ENCODE results near the gene C12orf76. TPM values are rescaled to one million over a fixed set of nuclear protein-coding genes. Genes with fewer than 3 reads are reported as not detected.

C12orf76 gene
- total RNA-seq, 1 experiment from 2014 or later = 18.3 TPM

DNA sequence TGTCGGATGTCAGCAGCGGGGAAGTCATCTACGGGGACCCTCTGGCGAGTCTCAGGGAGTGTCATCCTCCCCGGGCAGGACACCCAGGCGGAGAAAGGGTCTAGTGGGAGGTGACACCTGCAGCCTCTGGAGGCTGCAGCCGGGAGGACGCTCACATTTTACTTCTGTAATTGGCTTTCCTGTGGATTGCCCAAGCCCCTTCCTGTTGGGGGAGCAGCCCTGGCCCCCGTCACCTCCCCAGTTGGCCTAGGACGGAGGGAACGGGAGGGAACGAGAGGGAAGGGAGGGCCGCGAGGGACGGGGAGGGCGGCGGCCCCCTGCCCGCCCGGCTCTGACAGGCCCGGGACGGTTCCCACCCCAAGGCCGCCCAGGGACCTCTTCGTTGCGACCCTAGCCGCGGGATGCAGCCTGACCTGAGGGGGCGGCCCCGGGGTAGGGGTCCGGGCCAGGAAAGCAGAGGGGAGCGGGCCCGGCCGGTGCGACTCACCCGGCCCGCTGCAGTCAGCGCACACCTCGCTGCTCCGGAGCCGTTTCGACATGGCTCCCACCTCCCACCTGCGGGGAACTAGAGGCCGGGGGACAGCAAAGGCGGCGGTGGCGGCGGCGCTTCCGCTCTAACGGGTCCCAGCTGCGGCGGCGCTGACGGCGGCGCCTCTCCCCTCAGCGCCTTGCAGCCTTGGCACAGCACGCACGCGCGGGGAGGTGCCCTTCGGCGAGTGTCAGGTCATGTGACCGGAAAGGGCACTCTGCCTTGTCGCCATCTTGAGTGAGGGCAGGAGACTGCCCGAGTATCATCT is 52.4 kb downstream of the C12orf76 start, which contains the start of gene GIT2 (continued):
- TF ChIP-seq, protein P1, sequence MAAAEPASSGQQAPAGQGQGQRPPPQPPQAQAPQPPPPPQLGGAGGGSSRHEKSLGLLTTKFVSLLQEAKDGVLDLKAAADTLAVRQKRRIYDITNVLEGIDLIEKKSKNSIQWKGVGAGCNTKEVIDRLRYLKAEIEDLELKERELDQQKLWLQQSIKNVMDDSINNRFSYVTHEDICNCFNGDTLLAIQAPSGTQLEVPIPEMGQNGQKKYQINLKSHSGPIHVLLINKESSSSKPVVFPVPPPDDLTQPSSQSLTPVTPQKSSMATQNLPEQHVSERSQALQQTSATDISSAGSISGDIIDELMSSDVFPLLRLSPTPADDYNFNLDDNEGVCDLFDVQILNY (CRISPR knock-in tag; IDR thresholded peaks at IDR 0.05) = no peak; the same call in 1 of the 2 replicates
- TF ChIP-seq TEAD4 (CRISPR knock-in tag; IDR thresholded peaks at IDR 0.05) = no peak
- TF ChIP-seq MXD4 (CRISPR knock-in tag; IDR thresholded peaks at IDR 0.05; ENCODE audit: borderline replicate concordance) = no peak
- no peak for TF ChIP-seq ZNF219 (CRISPR knock-in tag; IDR thresholded peaks at IDR 0.05; ENCODE audit: borderline replicate concordance)
- TF ChIP-seq GABPB1 (CRISPR knock-in tag; IDR thresholded peaks at IDR 0.05) = 0 out of 2 replicates have a peak, but pooled peaks have one; percentile 53
- TF ChIP-seq, protein P2, sequence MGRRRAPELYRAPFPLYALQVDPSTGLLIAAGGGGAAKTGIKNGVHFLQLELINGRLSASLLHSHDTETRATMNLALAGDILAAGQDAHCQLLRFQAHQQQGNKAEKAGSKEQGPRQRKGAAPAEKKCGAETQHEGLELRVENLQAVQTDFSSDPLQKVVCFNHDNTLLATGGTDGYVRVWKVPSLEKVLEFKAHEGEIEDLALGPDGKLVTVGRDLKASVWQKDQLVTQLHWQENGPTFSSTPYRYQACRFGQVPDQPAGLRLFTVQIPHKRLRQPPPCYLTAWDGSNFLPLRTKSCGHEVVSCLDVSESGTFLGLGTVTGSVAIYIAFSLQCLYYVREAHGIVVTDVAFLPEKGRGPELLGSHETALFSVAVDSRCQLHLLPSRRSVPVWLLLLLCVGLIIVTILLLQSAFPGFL (CRISPR knock-in tag; IDR thresholded peaks at IDR 0.05; ENCODE audit: borderline replicate concordance) = no peak
- no peak for TF ChIP-seq ZBTB21 (CRISPR knock-in tag; IDR thresholded peaks at IDR 0.05; ENCODE audit: borderline replicate concordance)
- TF ChIP-seq, protein P3, sequence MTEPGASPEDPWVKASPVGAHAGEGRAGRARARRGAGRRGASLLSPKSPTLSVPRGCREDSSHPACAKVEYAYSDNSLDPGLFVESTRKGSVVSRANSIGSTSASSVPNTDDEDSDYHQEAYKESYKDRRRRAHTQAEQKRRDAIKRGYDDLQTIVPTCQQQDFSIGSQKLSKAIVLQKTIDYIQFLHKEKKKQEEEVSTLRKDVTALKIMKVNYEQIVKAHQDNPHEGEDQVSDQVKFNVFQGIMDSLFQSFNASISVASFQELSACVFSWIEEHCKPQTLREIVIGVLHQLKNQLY (CRISPR knock-in tag; IDR thresholded peaks at IDR 0.05) = no peak
- TF ChIP-seq, protein P4, sequence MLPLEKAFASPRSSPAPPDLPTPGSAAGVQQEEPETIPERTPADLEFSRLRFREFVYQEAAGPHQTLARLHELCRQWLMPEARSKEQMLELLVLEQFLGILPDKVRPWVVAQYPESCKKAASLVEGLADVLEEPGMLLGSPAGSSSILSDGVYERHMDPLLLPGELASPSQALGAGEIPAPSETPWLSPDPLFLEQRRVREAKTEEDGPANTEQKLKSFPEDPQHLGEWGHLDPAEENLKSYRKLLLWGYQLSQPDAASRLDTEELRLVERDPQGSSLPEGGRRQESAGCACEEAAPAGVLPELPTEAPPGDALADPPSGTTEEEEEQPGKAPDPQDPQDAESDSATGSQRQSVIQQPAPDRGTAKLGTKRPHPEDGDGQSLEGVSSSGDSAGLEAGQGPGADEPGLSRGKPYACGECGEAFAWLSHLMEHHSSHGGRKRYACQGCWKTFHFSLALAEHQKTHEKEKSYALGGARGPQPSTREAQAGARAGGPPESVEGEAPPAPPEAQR (CRISPR knock-in tag; IDR thresholded peaks at IDR 0.05) = no peak
- TF ChIP-seq, protein P5, sequence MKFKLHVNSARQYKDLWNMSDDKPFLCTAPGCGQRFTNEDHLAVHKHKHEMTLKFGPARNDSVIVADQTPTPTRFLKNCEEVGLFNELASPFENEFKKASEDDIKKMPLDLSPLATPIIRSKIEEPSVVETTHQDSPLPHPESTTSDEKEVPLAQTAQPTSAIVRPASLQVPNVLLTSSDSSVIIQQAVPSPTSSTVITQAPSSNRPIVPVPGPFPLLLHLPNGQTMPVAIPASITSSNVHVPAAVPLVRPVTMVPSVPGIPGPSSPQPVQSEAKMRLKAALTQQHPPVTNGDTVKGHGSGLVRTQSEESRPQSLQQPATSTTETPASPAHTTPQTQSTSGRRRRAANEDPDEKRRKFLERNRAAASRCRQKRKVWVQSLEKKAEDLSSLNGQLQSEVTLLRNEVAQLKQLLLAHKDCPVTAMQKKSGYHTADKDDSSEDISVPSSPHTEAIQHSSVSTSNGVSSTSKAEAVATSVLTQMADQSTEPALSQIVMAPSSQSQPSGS (CRISPR knock-in tag; IDR thresholded peaks at IDR 0.05; ENCODE audit: borderline replicate concordance, low read depth) = no peak

DNA sequence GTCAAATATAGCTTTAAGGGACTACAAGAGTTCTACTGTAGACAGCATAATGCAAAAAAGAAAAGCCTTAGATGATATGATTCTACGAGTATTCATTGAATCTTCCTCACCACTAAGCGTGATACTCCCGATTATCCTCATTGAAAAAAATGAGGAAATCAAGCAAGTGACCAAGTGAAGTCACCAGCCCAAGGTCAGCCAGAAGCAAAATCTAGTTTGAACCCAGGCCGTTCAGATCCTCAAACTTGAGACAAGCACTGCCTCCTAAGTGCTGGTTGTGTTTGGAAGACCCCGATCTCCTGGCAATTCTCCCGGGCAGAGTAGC is 53.0 kb downstream of the C12orf76 start:
- Mint-ChIP-seq H3K36me3 (no peaks in the 10 kb centered on the region; the same call in 1 of the 2 replicates), H3K9me3 (no peaks in the 10 kb centered on the region), H3K27me3 (ENCODE audit: low read depth) (peaks cover 6% of the 10 kb centered on the region), H3K27ac (peak overlapping the region; percentile 70), H3K4me3 (peak overlapping the region; percentile 93), H3K4me1 (peaks cover 31% of the 10 kb centered on the region)
- CTCF ChIA-PET = no interaction called here
- no peak for ATAC-seq
- DNase-seq (ENCODE audit: low spot score) = no peak
- TF ChIP-seq GABPB1 (CRISPR knock-in tag; IDR thresholded peaks at IDR 0.05) (no peak), ZNF219 (CRISPR knock-in tag; IDR thresholded peaks at IDR 0.05; ENCODE audit: borderline replicate concordance) (no peak), CREM (CRISPR knock-in tag; IDR thresholded peaks at IDR 0.05) (no peak), TP53 (CRISPR knock-in tag; IDR thresholded peaks at IDR 0.05) (no peak)
- TF ChIP-seq, protein P6, sequence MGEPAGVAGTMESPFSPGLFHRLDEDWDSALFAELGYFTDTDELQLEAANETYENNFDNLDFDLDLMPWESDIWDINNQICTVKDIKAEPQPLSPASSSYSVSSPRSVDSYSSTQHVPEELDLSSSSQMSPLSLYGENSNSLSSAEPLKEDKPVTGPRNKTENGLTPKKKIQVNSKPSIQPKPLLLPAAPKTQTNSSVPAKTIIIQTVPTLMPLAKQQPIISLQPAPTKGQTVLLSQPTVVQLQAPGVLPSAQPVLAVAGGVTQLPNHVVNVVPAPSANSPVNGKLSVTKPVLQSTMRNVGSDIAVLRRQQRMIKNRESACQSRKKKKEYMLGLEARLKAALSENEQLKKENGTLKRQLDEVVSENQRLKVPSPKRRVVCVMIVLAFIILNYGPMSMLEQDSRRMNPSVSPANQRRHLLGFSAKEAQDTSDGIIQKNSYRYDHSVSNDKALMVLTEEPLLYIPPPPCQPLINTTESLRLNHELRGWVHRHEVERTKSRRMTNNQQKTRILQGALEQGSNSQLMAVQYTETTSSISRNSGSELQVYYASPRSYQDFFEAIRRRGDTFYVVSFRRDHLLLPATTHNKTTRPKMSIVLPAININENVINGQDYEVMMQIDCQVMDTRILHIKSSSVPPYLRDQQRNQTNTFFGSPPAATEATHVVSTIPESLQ (CRISPR knock-in tag; IDR thresholded peaks at IDR 0.05) = no peak
- TF ChIP-seq, protein P7, sequence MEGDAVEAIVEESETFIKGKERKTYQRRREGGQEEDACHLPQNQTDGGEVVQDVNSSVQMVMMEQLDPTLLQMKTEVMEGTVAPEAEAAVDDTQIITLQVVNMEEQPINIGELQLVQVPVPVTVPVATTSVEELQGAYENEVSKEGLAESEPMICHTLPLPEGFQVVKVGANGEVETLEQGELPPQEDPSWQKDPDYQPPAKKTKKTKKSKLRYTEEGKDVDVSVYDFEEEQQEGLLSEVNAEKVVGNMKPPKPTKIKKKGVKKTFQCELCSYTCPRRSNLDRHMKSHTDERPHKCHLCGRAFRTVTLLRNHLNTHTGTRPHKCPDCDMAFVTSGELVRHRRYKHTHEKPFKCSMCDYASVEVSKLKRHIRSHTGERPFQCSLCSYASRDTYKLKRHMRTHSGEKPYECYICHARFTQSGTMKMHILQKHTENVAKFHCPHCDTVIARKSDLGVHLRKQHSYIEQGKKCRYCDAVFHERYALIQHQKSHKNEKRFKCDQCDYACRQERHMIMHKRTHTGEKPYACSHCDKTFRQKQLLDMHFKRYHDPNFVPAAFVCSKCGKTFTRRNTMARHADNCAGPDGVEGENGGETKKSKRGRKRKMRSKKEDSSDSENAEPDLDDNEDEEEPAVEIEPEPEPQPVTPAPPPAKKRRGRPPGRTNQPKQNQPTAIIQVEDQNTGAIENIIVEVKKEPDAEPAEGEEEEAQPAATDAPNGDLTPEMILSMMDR (IDR thresholded peaks at IDR 0.05) = no peak
- TF ChIP-seq, protein P5 (CRISPR knock-in tag; IDR thresholded peaks at IDR 0.05; ENCODE audit: borderline replicate concordance, low read depth) = no peak
- POLR2A ChIA-PET = no interaction called here

All from WTC11 (cell line).